Right lobe of liver (tissue), 6 donors: Measurements from ENCODE around the gene PPP1R12A. TPM values are rescaled to one million over a fixed set of nuclear protein-coding genes. Genes with fewer than 3 reads are reported as not detected.

Source experiments
- ATAC-seq, 4 donors: fragments of 200-7000 bp; cut with Tn5 transposase; one replicate each; pipeline ENCODE4 v1.9.1; 2020; ENCODE audit warnings: mild to moderate bottlenecking in 4 of 4, moderate library complexity in 4 of 4
- DNase-seq, 3 donors: peaks; one replicate each; pipeline ENCODE4 v3.0.0-alpha.2; 2020
- H3K27ac ChIP-seq, 3 donors: fragments of 200-600 bp; one replicate each; pipeline ENCODE4 v1.8.0; 2022
- H3K27me3 ChIP-seq, 2 donors: fragments of 200-600 bp; one replicate each; pipeline ENCODE4 v1.8.0; 2022
- H3K36me3 ChIP-seq, 4 donors: fragments of 200-600 bp; sonication (generic) in 1 of 4; one replicate each; pipeline versions ENCODE4 v1.5.1 to v1.8.0; 2017 to 2022; ENCODE audit warnings: control low read depth in 1 of 4
- H3K4me1 ChIP-seq, 4 donors: fragments of 200-600 bp; sonication (generic) in 1 of 4; one replicate each; pipeline versions ENCODE4 v1.5.1 to v1.8.0; 2017 to 2022; ENCODE audit warnings: control low read depth in 1 of 4
- H3K4me3 ChIP-seq, 3 donors: fragments of 200-600 bp; one replicate each; pipeline ENCODE4 v1.8.0; 2022
- H3K9me3 ChIP-seq, 4 donors: fragments of 200-600 bp; sonication (generic) in 1 of 4; one replicate each; pipeline versions ENCODE4 v1.5.1 to v1.8.0; 2017 to 2022; ENCODE audit warnings: control low read depth in 1 of 4
- CTCF ChIP-seq, 4 donors: fragments of 200-600 bp in 3 of 4; fragments of 450-650 bp in 1 of 4; IDR thresholded peaks; one replicate each; pipeline versions ENCODE4 v1.5.1 to v1.8.0; 2016 to 2022; ENCODE audit warnings: antibody characterized with exemption in 4 of 4, mild to moderate bottlenecking in 2 of 4
- POLR2A ChIP-seq: fragments of 450-650 bp; IDR thresholded peaks from one replicate; pipeline ENCODE4 v1.6.1; 2017; ENCODE audit warnings: antibody characterized with exemption, mild to moderate bottlenecking
- WGBS: methylation state at CpG from one replicate; pipeline ENCODE4 v1.1.6; 2018; ENCODE audit warnings: low coverage, low lambda C conversion rate; ENCODE audit not compliant: insufficient coverage; ENCODE audit errors: missing lambda C conversion rate; 5-methylcytosine and 5-hydroxymethylcytosine counted together
- intact Hi-C, 2 donors: fragments of 100-400 bp; cut with DNase I; formaldehyde crosslinking; loops; one replicate each; pipeline versions ENCODE4 v1.11.2 to v1.14.1; 2022
- total RNA-seq, 6 experiments: library from RNA; depleted of rRNA in 2 of 6; stranded (reverse); fragments of >200 nt in 2 of 6; fragmentation: NEBNext Ultra II Directional in 3 of 6; extraction: Animal tissue kit (Norgen Biotek cat#: 25700) in 3 of 6; gene quantifications; one replicate each; pipeline versions ENCODE4 v1.1.0 to v1.2.4, GENCODE V29; 2016 to 2023
- donor health status: DM: no; HTN: yes; CAD: no.
- donor health status: DM: no; HTN: no; CAD: no.
- donor health status: DM: no; HTN: no; CAD: no.
- donor health status: DM: no; HTN: yes; CAD: no.
- donor health status: DM: no; HTN: yes; CAD: no.

Gene PPP1R12A
- total RNA-seq, 6 experiments from 2014 or later: 13.1 to 21.0 (median 19.2) TPM

GRCh38 chr12:79769189-79769859, 165.6 kb downstream of the PPP1R12A start:
- DNase-seq (no peak), ATAC-seq (no peak)
- 67% methylated on average over 5 of the region's 5 CpGs for WGBS
- Histone ChIP-seq H3K36me3 (no peaks in the 10 kb centered on the region), H3K27ac (no peak overlapping the region), H3K4me3 (no peak overlapping the region), H3K9me3 (no peaks in the 10 kb centered on the region), H3K27me3 (no peaks in the 10 kb centered on the region), H3K4me1 (no peaks in the 10 kb centered on the region)
- TF ChIP-seq CTCF (IDR thresholded peaks at IDR 0.05) (no peak), POLR2A (no peak)
- intact Hi-C loops: no loop called here

- intact Hi-C loops: no loop called here
- no peak overlapping the region for H3K27ac ChIP-seq
- no peaks in the 10 kb centered on the region for H3K27me3 ChIP-seq
- no peaks in the 10 kb centered on the region for H3K9me3 ChIP-seq
- TF ChIP-seq CTCF (IDR thresholded peaks at IDR 0.05): no peak
- no peak for TF ChIP-seq POLR2A
- H3K36me3 ChIP-seq: no peaks in the 10 kb centered on the region
- ATAC-seq: peak in 1 of 4 donors; percentile 8
- no peak for DNase-seq
- no peak overlapping the region for H3K4me3 ChIP-seq
- no peaks in the 10 kb centered on the region for H3K4me1 ChIP-seq
- 86% methylated on average over 2 of the region's 3 CpGs for WGBS
Measured at GRCh38 chr12:79766705-79767464, 168.0 kb downstream of the PPP1R12A start.

GRCh38 chr12:79765157-79765556, 169.7 kb downstream of the PPP1R12A start:
- ATAC-seq: no peak
- 100% methylated on average over 1 of the region's 1 CpG for WGBS
- TF ChIP-seq POLR2A: no peak
- no peak for TF ChIP-seq CTCF (IDR thresholded peaks at IDR 0.05)

GRCh38 chr12:79764641-79765040, 170.3 kb downstream of the PPP1R12A start:
- intact Hi-C loops: no loop called here
- DNase-seq: no peak
- Histone ChIP-seq H3K9me3 (no peaks in the 10 kb centered on the region), H3K27me3 (no peaks in the 10 kb centered on the region), H3K4me3 (no peak overlapping the region), H3K4me1 (no peaks in the 10 kb centered on the region), H3K27ac (no peak overlapping the region), H3K36me3 (no peaks in the 10 kb centered on the region)
- no peak for ATAC-seq
- no peak for TF ChIP-seq CTCF (IDR thresholded peaks at IDR 0.05)
- no peak for TF ChIP-seq POLR2A
- 81% methylated on average over 3 of the region's 3 CpGs for WGBS

More at GRCh38 chr12:79765157-79765556, 169.7 kb downstream of the PPP1R12A start:
- intact Hi-C loops: no loop called here
- H3K4me3 ChIP-seq: no peak overlapping the region
- no peaks in the 10 kb centered on the region for H3K4me1 ChIP-seq
- H3K27ac ChIP-seq: no peak overlapping the region
- no peaks in the 10 kb centered on the region for H3K36me3 ChIP-seq
- DNase-seq: no peak
- H3K9me3 ChIP-seq: no peaks in the 10 kb centered on the region
- H3K27me3 ChIP-seq: no peaks in the 10 kb centered on the region
